ENCODE results near the gene ALDH3B2.
"Not testable (repeated sequence)": the region's sequence is repeated elsewhere in the genome, so short reads cannot be mapped to it uniquely, and the experiment has no call there.

ALDH3B2 gene

GRCh38 chr11:67630943-67631331 is 43.5 kb downstream of the ALDH3B2 start:
- Histone ChIP-seq H3K36me3 (ENCODE audit: control insufficient read depth in 1 of 2, insufficient read depth in 2 of 2, low read length in 2 of 2) (no peaks in the 10 kb centered on the region), H3K4me1 (ENCODE audit: control insufficient read depth in 1 of 2, insufficient read depth in 2 of 2, low read length in 2 of 2) (peaks cover 6 to 8% of the 10 kb centered on the region in 2 donors), H3K27me3 (ENCODE audit: low read depth, low read length) (no peaks in the 10 kb centered on the region), H3K4me3 (ENCODE audit: low read depth in 1 of 2, low read length in 2 of 2) (peak overlapping the region; percentile 55 to 84), H3K9me3 (ENCODE audit: control insufficient read depth in 1 of 2, low read length in 2 of 2) (no peaks in the 10 kb centered on the region), H3K27ac (ENCODE audit: low read length) (peak overlapping the region; percentile 76)

DNA sequence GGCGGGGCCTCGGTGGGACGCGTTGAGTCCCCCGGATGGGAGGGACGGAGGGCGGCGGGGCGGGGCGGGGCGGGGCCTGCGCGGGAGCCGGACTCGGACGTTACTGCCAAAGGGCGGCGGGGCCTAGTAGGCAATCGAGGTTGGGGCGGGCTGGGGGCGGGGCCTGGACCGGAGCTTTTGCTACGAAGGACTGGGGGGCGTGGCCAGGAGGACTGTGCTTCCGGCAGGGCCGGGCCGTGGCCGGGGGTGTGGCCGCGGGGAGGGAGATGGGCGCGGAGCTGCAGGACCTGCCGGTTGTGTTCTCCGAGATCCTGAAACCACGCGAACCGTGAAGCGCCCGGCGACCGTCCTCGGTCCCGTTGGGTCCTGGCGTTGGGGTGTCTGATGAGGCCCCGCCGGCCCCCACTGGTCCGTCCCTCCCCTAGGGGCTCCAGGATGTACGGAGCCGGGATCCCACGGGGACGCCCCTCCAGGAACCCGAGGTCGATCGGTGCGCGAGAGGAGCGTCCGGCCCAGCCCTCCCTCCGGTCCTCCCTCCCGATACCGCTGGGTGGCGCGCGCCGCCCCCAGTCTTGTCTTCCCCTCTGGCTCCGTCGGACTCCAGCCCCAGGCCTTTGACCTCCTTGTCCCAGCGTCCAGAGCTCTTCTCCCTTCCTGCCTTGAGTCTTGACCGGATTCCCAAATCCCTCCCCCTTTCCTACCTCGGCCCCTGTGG is 44.0 kb downstream of the ALDH3B2 start:
- H3K9me3 ChIP-seq (ENCODE audit: control insufficient read depth in 1 of 2, low read length in 2 of 2), result no peaks in the 10 kb centered on the region
- no peaks in the 10 kb centered on the region for H3K36me3 ChIP-seq (ENCODE audit: control insufficient read depth in 1 of 2, insufficient read depth in 2 of 2, low read length in 2 of 2)
- H3K27ac ChIP-seq (ENCODE audit: low read length), result peak overlapping the region; percentile 76
- peaks cover 6 to 8% of the 10 kb centered on the region in 2 donors for H3K4me1 ChIP-seq (ENCODE audit: control insufficient read depth in 1 of 2, insufficient read depth in 2 of 2, low read length in 2 of 2)
- no peaks in the 10 kb centered on the region for H3K27me3 ChIP-seq (ENCODE audit: low read depth, low read length)
- peak overlapping the region; percentile 55 to 84 for H3K4me3 ChIP-seq (ENCODE audit: low read depth in 1 of 2, low read length in 2 of 2)

GRCh38 chr11:67629386-67630227 is 44.8 kb downstream of the ALDH3B2 start, which contains the start of gene NUDT8:
TSS of gene NUDT8 (minus strand) at chr11:67629937. CDS start at chr11:67629911, 26 bp downstream.
- H3K36me3 ChIP-seq (ENCODE audit: control insufficient read depth in 1 of 2, insufficient read depth in 2 of 2, low read length in 2 of 2), result no peaks in the 10 kb centered on the region
- H3K27ac ChIP-seq (ENCODE audit: low read length), result peak within 1 kb of the TSS; percentile 76
- H3K4me3 ChIP-seq (ENCODE audit: low read depth in 1 of 2, low read length in 2 of 2), result peak within 1 kb of the TSS; percentile 55 to 84

GRCh38 chr11:67628710-67629385 is 45.6 kb downstream of the ALDH3B2 start:
- Histone ChIP-seq H3K27ac (ENCODE audit: low read length) (no peak overlapping the region), H3K4me3 (ENCODE audit: low read depth in 1 of 2, low read length in 2 of 2) (peak overlapping the region; percentile 42 to 56), H3K27me3 (ENCODE audit: low read depth, low read length) (no peaks in the 10 kb centered on the region), H3K36me3 (ENCODE audit: control insufficient read depth in 1 of 2, insufficient read depth in 2 of 2, low read length in 2 of 2) (no peaks in the 10 kb centered on the region), H3K9me3 (ENCODE audit: control insufficient read depth in 1 of 2, low read length in 2 of 2) (no peaks in the 10 kb centered on the region), H3K4me1 (ENCODE audit: control insufficient read depth in 1 of 2, insufficient read depth in 2 of 2, low read length in 2 of 2) (peaks cover 6 to 8% of the 10 kb centered on the region in 2 donors)

More at GRCh38 chr11:67629386-67630227, 44.8 kb downstream of the ALDH3B2 start, which contains the start of gene NUDT8:
- Histone ChIP-seq H3K27me3 (ENCODE audit: low read depth, low read length) (no peaks in the 10 kb centered on the region), H3K4me1 (ENCODE audit: control insufficient read depth in 1 of 2, insufficient read depth in 2 of 2, low read length in 2 of 2) (peaks cover 6 to 8% of the 10 kb centered on the region in 2 donors), H3K9me3 (ENCODE audit: control insufficient read depth in 1 of 2, low read length in 2 of 2) (no peaks in the 10 kb centered on the region)

- H3K9me3 ChIP-seq (ENCODE audit: control insufficient read depth in 1 of 2, low read length in 2 of 2), result no peaks in the 10 kb centered on the region
- no peak overlapping the region for H3K27ac ChIP-seq (ENCODE audit: low read length)
- H3K27me3 ChIP-seq (ENCODE audit: low read depth, low read length), result no peaks in the 10 kb centered on the region
- H3K4me1 ChIP-seq (ENCODE audit: control insufficient read depth in 1 of 2, insufficient read depth in 2 of 2, low read length in 2 of 2), result peaks cover 6 to 8% of the 10 kb centered on the region in 2 donors
- H3K36me3 ChIP-seq (ENCODE audit: control insufficient read depth in 1 of 2, insufficient read depth in 2 of 2, low read length in 2 of 2), result no peaks in the 10 kb centered on the region
- no peak overlapping the region for H3K4me3 ChIP-seq (ENCODE audit: low read depth in 1 of 2, low read length in 2 of 2)
Measured at GRCh38 chr11:67627812-67628624, 46.4 kb downstream of the ALDH3B2 start.

- Histone ChIP-seq H3K36me3 (ENCODE audit: control insufficient read depth in 1 of 2, insufficient read depth in 2 of 2, low read length in 2 of 2) (no peaks in the 10 kb centered on the region), H3K4me1 (ENCODE audit: control insufficient read depth in 1 of 2, insufficient read depth in 2 of 2, low read length in 2 of 2) (peaks cover 6 to 8% of the 10 kb centered on the region in 2 donors), H3K4me3 (ENCODE audit: low read depth in 1 of 2, low read length in 2 of 2) (no peak overlapping the region), H3K9me3 (ENCODE audit: control insufficient read depth in 1 of 2, low read length in 2 of 2) (no peaks in the 10 kb centered on the region), H3K27ac (ENCODE audit: low read length) (no peak overlapping the region), H3K27me3 (ENCODE audit: low read depth, low read length) (no peaks in the 10 kb centered on the region)
Measured at GRCh38 chr11:67627441-67627811, 47.0 kb downstream of the ALDH3B2 start.

DNA sequence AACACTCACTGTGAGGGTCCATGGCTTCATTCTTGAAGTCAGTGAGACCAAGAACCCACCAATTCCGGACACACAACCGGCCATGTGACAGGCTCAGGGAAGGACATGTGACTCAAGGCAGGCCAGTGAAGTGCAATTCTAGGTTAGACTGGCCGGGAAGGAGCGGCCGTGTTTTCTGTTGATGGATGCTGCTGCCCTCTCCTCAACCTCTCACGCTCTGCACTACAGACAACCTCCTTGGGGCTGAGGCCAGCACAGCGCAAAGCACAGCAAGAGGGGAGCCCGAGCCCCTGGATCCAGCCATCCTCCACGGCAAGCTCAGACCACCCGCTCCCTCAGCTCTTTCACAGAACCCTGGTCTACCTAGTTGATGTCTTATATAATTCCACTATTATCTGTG is 47.5 kb downstream of the ALDH3B2 start:
- H3K9me3 ChIP-seq (ENCODE audit: control insufficient read depth in 1 of 2, low read length in 2 of 2), result no peaks in the 10 kb centered on the region
- no peaks in the 10 kb centered on the region for H3K27me3 ChIP-seq (ENCODE audit: low read depth, low read length)
- H3K27ac ChIP-seq (ENCODE audit: low read length), result no peak overlapping the region
- H3K4me3 ChIP-seq (ENCODE audit: low read depth in 1 of 2, low read length in 2 of 2), result no peak overlapping the region
- no peaks in the 10 kb centered on the region for H3K36me3 ChIP-seq (ENCODE audit: control insufficient read depth in 1 of 2, insufficient read depth in 2 of 2, low read length in 2 of 2)
- peaks cover 6 to 8% of the 10 kb centered on the region in 2 donors for H3K4me1 ChIP-seq (ENCODE audit: control insufficient read depth in 1 of 2, insufficient read depth in 2 of 2, low read length in 2 of 2)

DNA sequence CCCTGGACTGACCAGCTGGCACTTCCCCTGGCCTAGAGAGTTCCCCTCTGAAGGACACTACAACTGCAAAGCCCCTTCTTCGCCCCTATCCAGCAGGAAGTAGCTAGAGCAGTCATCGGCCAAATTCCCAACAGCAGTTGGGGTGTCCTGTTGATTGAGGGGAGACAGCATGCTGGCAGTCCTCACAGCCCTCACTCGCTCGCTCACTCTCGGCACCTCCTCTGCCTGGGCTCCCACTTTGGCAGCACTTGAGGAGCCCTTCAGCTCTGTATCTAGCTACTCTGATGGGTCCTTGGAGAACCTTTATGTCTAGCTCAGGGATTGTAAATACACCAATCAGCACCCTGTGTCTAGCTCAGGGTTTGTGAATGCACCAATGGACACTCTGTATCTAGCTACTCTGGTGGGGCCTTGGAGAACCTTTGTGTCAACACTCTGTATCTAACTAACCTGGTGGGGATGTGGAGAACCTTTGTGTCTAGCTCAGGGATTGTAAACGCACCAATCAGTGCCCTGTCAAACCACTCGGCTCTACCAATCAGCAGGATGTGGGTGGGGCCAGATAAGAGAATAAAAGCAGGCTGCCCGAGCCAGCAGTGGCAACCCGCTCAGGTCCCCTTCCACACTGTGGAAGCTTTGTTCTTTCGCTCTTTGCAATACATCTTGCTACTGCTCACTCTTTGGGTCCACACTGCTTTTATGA is 48.1 kb downstream of the ALDH3B2 start:
- not testable (repeated sequence) for H3K27ac ChIP-seq (ENCODE audit: low read length); H3K9me3 ChIP-seq (ENCODE audit: control insufficient read depth in 1 of 2, low read length in 2 of 2); H3K4me3 ChIP-seq (ENCODE audit: low read depth in 1 of 2, low read length in 2 of 2); H3K36me3 ChIP-seq (ENCODE audit: control insufficient read depth in 1 of 2, insufficient read depth in 2 of 2, low read length in 2 of 2); H3K4me1 ChIP-seq (ENCODE audit: control insufficient read depth in 1 of 2, insufficient read depth in 2 of 2, low read length in 2 of 2); H3K27me3 ChIP-seq (ENCODE audit: low read depth, low read length)

GRCh38 chr11:67623795-67624194 is 50.6 kb downstream of the ALDH3B2 start:
- H3K4me1 ChIP-seq (ENCODE audit: control insufficient read depth in 1 of 2, insufficient read depth in 2 of 2, low read length in 2 of 2); H3K36me3 ChIP-seq (ENCODE audit: control insufficient read depth in 1 of 2, insufficient read depth in 2 of 2, low read length in 2 of 2); H3K27ac ChIP-seq (ENCODE audit: low read length); H3K27me3 ChIP-seq (ENCODE audit: low read depth, low read length); H3K4me3 ChIP-seq (ENCODE audit: low read depth in 1 of 2, low read length in 2 of 2); H3K9me3 ChIP-seq (ENCODE audit: control insufficient read depth in 1 of 2, low read length in 2 of 2): not testable (repeated sequence)

GRCh38 chr11:67622905-67623304 is 51.5 kb downstream of the ALDH3B2 start:
- not testable (repeated sequence) for H3K9me3 ChIP-seq (ENCODE audit: control insufficient read depth in 1 of 2, low read length in 2 of 2); H3K36me3 ChIP-seq (ENCODE audit: control insufficient read depth in 1 of 2, insufficient read depth in 2 of 2, low read length in 2 of 2); H3K27me3 ChIP-seq (ENCODE audit: low read depth, low read length); H3K4me3 ChIP-seq (ENCODE audit: low read depth in 1 of 2, low read length in 2 of 2); H3K27ac ChIP-seq (ENCODE audit: low read length); H3K4me1 ChIP-seq (ENCODE audit: control insufficient read depth in 1 of 2, insufficient read depth in 2 of 2, low read length in 2 of 2)

Measured in muscle layer of duodenum (tissue), 2 donors.